GM10248 (cell line): ENCODE data around the gene ENGASE.

Source experiments
- CTCF ChIA-PET: fragments of 300-600 bp; sonication (Branson Sonifier 250); formaldehyde crosslinking; extraction: SDS; loops from one replicate; lab custom pipeline; 2021; ENCODE audit warnings: antibody characterized with exemption; lab: Yijun Ruan, JAX
- POLR2A ChIA-PET: fragments of 350-650 bp; sonication (Branson Sonifier 250); formaldehyde crosslinking; extraction: SDS; loops from one replicate; lab custom pipeline; 2020; ENCODE audit warnings: antibody characterized with exemption; lab: Yijun Ruan, JAX
- DNase-seq: peaks from one replicate; pipeline ENCODE4 v3.0.0; 2012; ENCODE audit errors: extremely low spot score
- TF ChIP-seq, protein P1 (sequence below): IDR thresholded peaks from 2 replicates; pipeline ENCODE4 v1.5.1; 2012; ENCODE audit warnings: mild to moderate bottlenecking, low read depth; ENCODE audit errors: extremely low read depth, missing control alignments, control extremely low read depth

ENGASE gene

DNA sequence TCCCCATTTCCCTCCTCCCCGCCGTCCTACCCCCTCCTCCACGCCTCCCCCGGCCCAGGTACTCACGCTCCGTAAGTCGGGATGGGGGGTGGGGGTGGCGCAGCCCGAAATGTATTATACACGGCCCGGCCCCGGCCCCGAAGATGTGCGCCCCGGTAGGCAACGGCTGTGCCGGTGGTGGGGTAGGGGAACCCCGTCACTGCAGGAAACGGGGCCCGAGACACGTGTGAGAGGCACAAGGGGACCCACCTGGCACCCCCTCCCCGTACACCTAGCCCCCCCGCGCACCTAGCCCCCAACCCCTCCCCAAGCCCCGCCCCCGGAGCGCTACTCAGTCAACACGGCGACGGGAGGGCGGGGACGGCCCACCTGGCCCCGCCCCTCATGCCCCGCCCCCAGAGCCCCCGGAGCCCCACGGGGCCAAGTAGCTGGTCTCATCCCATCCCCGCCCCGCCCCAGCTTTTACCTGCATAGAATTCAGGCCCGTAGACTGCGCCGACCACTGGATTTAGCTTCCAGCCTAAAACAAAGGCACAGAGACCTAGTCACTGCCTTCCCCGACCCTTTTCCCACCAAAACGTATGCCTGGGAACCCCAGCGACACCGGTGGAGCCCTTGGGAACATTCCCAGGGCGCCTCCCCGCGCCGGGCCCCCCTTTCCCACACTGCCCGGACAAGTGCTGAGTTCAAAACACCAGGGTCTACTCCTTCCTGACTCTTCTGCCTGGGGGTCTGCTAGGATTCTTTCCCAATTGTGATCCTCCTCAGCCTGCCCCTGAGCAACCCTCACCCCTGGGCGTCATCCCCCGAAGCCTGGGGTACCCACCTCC lies 22.8 kb downstream of the ENGASE start:
- TF ChIP-seq, protein P1, sequence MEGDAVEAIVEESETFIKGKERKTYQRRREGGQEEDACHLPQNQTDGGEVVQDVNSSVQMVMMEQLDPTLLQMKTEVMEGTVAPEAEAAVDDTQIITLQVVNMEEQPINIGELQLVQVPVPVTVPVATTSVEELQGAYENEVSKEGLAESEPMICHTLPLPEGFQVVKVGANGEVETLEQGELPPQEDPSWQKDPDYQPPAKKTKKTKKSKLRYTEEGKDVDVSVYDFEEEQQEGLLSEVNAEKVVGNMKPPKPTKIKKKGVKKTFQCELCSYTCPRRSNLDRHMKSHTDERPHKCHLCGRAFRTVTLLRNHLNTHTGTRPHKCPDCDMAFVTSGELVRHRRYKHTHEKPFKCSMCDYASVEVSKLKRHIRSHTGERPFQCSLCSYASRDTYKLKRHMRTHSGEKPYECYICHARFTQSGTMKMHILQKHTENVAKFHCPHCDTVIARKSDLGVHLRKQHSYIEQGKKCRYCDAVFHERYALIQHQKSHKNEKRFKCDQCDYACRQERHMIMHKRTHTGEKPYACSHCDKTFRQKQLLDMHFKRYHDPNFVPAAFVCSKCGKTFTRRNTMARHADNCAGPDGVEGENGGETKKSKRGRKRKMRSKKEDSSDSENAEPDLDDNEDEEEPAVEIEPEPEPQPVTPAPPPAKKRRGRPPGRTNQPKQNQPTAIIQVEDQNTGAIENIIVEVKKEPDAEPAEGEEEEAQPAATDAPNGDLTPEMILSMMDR = no peak

DNA sequence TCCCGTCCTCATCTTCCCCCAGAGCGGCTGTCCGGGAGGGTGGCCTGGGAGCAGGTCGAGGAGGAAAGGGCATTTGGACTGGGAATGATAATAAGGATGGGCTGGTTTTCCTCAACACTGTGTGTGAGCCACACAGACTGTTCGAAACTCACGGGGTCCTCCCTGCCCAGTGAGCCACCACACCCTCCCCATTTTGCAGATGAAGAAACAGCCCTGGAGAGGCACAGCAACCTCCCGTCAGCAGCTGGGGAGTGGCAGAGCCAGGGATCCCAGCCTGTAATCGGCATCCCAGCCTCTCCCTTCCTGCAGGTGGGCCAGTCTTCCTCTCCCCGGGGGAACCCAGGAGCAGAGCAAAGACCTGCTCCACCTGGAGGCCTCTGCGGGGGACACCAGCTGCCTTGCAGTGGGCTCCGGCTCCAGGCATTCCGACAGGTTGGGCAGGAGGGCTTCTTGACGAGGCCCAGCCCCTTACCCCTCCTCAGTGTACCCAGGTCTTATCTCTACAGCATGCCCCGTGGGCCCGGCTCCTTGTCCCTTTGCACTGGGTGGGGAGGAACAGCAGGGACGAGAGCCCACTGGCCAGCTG lies 23.8 kb downstream of the ENGASE start:
- TF ChIP-seq, protein P1 = no peak
- POLR2A ChIA-PET = no interaction called here
- CTCF ChIA-PET = no interaction called here
- DNase-seq = no peak

More for the DNA sequence above, 22.8 kb downstream of the ENGASE start:
- POLR2A ChIA-PET = no interaction called here
- CTCF ChIA-PET = no interaction called here
- DNase-seq = no peak

GRCh38 chr17:79100405-79100804 lies 25.8 kb downstream of the ENGASE start:
- ChIA-PET CTCF (no interaction called here), POLR2A (no interaction called here)
- DNase-seq = no peak
- TF ChIP-seq, protein P1 = no peak

- CTCF ChIA-PET = no interaction called here
- POLR2A ChIA-PET = no interaction called here
- TF ChIP-seq, protein P1 = no peak
- no peak for DNase-seq
Measured at GRCh38 chr17:79101111-79101673, 26.6 kb downstream of the ENGASE start.

- ChIA-PET CTCF (interaction anchor here (1.0 kb wide), 1 partner anchor 291 kb away, joined by 3 read pairs; no protein-coding TSS in a partner anchor), POLR2A (no interaction called here)
- no peak for DNase-seq
- TF ChIP-seq, protein P1 = no peak
Measured at GRCh38 chr17:79102214-79102613, 27.6 kb downstream of the ENGASE start.

- TF ChIP-seq, protein P1 = no peak
- DNase-seq = no peak
- CTCF ChIA-PET = interaction anchor here (0.9 to 2.4 kb wide), 3 partner anchors 20 to 287 kb away, joined by 3 to 9 read pairs (median 4); no protein-coding TSS in a partner anchor
- POLR2A ChIA-PET = no interaction called here
Measured at GRCh38 chr17:79104898-79105600, 30.4 kb downstream of the ENGASE start.
